A673 (cell line): ENCODE data around the gene GTPBP6.

ENCODE experiments used
- EZH2 ChIP-seq: fragments of 200-600 bp; sonication (generic); IDR thresholded peaks from 2 replicates; pipeline ENCODE4 v1.6.1; 2017; ENCODE audit warnings: borderline replicate concordance, low read depth, mild to moderate bottlenecking, mixed read lengths, antibody characterized with exemption, low read length; ENCODE audit not compliant: poor library complexity, severe bottlenecking
- TF ChIP-seq, protein P1 (sequence below): fragments of 300-800, 200-600 bp; sonication (generic); conservative IDR thresholded peaks from 2 replicates; pipeline ENCODE4 v1.5.1; 2017; ENCODE audit warnings: low read depth, mild to moderate bottlenecking, antibody characterized with exemption, low read length, moderate library complexity, mixed read lengths

DNA sequence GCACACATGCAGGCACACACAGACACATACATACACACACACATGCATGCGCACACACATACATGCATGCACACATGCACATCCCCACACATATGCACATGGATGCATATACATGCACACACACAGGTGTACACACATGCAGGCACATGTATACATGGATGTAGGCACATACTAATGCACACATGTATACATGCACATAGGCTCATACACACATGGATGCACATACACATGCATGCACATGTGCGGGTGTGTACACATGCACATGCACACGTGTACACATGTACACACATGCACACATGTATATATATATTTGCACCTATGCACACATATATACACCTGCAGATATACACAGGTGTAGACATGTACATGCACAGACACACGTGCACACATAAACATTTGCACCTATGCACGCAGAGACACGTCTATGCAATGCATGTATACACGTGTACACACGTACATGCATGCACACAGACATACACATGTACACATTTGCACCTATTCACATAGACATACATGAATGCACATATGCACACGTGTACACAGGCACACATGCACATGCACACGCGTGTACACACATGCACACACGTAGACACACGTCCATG lies 33.4 kb downstream of the GTPBP6 start:
- TF ChIP-seq, protein P1, sequence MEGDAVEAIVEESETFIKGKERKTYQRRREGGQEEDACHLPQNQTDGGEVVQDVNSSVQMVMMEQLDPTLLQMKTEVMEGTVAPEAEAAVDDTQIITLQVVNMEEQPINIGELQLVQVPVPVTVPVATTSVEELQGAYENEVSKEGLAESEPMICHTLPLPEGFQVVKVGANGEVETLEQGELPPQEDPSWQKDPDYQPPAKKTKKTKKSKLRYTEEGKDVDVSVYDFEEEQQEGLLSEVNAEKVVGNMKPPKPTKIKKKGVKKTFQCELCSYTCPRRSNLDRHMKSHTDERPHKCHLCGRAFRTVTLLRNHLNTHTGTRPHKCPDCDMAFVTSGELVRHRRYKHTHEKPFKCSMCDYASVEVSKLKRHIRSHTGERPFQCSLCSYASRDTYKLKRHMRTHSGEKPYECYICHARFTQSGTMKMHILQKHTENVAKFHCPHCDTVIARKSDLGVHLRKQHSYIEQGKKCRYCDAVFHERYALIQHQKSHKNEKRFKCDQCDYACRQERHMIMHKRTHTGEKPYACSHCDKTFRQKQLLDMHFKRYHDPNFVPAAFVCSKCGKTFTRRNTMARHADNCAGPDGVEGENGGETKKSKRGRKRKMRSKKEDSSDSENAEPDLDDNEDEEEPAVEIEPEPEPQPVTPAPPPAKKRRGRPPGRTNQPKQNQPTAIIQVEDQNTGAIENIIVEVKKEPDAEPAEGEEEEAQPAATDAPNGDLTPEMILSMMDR, result no peak
- no peak for TF ChIP-seq EZH2
